Measurements from ENCODE around the gene C12orf60. TPM values are rescaled to one million over a fixed set of nuclear protein-coding genes. Genes with fewer than 3 reads are reported as not detected.
A peak's percentile ranks its signal among the peaks of the same experiment; 100 is the strongest.

The C12orf60 gene
- total and polyA plus RNA-seq, 9 donors, result 0.85 to 1.6 (median 1.4) TPM

DNA sequence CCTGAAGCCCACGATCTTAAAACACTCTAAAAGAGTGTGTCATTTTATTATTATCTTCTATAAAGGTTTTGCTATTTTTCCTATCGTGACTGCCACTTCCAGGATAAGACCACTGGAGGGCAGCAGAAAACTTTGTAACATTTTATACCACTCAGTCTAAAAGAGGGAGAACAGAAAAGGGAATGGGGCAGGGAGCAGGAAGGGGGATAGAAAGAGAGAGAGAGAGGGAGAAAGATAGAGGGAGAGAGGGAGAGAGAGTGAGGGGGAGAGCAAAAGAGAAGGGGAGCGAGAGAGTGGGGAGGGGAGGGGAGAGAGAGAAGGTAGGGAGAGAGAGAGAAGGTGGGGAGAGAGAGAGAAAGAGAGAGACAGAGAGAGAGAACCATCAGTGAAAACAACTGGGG, 41.9 kb downstream of the C12orf60 start:
- Histone ChIP-seq H3K36me3 (ENCODE audit: control insufficient read depth, insufficient read depth, low read length) (no peaks in the 10 kb centered on the region), H3K27me3 (ENCODE audit: control insufficient read depth, insufficient read depth, low read length) (no peaks in the 10 kb centered on the region), H3K27ac (ENCODE audit: low read length) (no peak overlapping the region), H3K9me3 (replicated peaks; ENCODE audit: control insufficient read depth, low read depth, low read length) (no peaks in the 10 kb centered on the region), H3K4me3 (ENCODE audit: low read length) (no peak overlapping the region), H3K4me1 (ENCODE audit: control insufficient read depth, insufficient read depth, low read length) (peaks cover 4% of the 10 kb centered on the region)
- 11% methylated on average over 1 of the region's 3 CpGs for WGBS (ENCODE audit: insufficient coverage)
- peak; percentile 83 for DNase-seq

DNA sequence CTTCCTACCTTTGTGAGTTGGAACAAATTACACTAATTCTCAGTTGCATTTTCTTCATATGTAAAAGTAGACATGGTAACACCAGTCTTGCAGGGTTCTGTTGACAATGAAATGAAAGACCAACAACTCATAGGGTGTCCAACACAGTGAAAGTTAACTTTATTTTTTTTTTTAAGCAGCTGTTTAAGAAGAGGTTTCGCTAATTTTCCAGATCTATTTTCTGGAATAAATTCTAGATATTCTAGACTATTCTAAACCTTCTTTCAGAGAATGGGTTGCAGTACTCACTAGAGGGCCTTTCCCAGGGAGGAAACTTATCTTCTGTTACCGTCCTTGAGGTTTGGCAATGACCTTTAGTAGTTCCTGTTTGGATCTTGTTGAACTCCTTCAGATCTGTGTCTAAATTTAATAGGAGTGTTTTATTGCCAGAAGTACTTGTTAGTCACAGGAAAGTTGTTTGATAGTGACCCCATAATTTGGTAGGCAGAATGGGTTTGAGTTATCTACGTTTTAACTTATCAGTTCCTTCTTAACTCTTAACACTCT, 42.6 kb downstream of the C12orf60 start:
- WGBS (ENCODE audit: insufficient coverage), result no CpG with 5 or more reads among the region's 3 CpGs
- no peaks in the 10 kb centered on the region for H3K9me3 ChIP-seq (replicated peaks; ENCODE audit: control insufficient read depth, low read depth, low read length)
- no peaks in the 10 kb centered on the region for H3K36me3 ChIP-seq (ENCODE audit: control insufficient read depth, insufficient read depth, low read length)
- DNase-seq, result no peak
- H3K27me3 ChIP-seq (ENCODE audit: control insufficient read depth, insufficient read depth, low read length), result no peaks in the 10 kb centered on the region
- H3K27ac ChIP-seq (ENCODE audit: low read length), result no peak overlapping the region
- peaks cover 4% of the 10 kb centered on the region for H3K4me1 ChIP-seq (ENCODE audit: control insufficient read depth, insufficient read depth, low read length)
- H3K4me3 ChIP-seq (ENCODE audit: low read length), result no peak overlapping the region

- H3K4me1 ChIP-seq (ENCODE audit: control insufficient read depth, insufficient read depth, low read length), result no peaks in the 10 kb centered on the region
- H3K4me3 ChIP-seq (ENCODE audit: low read length), result no peak overlapping the region
- no peak overlapping the region for H3K27ac ChIP-seq (ENCODE audit: low read length)
- no CpG with 5 or more reads among the region's 4 CpGs for WGBS (ENCODE audit: insufficient coverage)
- H3K27me3 ChIP-seq (ENCODE audit: control insufficient read depth, insufficient read depth, low read length), result no peaks in the 10 kb centered on the region
- H3K36me3 ChIP-seq (ENCODE audit: control insufficient read depth, insufficient read depth, low read length), result no peaks in the 10 kb centered on the region
- H3K9me3 ChIP-seq (replicated peaks; ENCODE audit: control insufficient read depth, low read depth, low read length), result no peaks in the 10 kb centered on the region
- peak; percentile 76 for DNase-seq
Measured at GRCh38 chr12:14846876-14847580, 43.6 kb downstream of the C12orf60 start.

GRCh38 chr12:14849661-14850060, 46.2 kb downstream of the C12orf60 start:
- WGBS (ENCODE audit: insufficient coverage), result no CpG with 5 or more reads among the region's 2 CpGs
- H3K36me3 ChIP-seq (ENCODE audit: control insufficient read depth, insufficient read depth, low read length), result no peaks in the 10 kb centered on the region
- peaks cover 2% of the 10 kb centered on the region for H3K4me1 ChIP-seq (ENCODE audit: control insufficient read depth, insufficient read depth, low read length)
- no peaks in the 10 kb centered on the region for H3K27me3 ChIP-seq (ENCODE audit: control insufficient read depth, insufficient read depth, low read length)
- peak; percentile 96 for DNase-seq
- peak overlapping the region; percentile 62 for H3K27ac ChIP-seq (ENCODE audit: low read length)
- H3K9me3 ChIP-seq (replicated peaks; ENCODE audit: control insufficient read depth, low read depth, low read length), result no peaks in the 10 kb centered on the region
- H3K4me3 ChIP-seq (ENCODE audit: low read length), result no peak overlapping the region

DNA sequence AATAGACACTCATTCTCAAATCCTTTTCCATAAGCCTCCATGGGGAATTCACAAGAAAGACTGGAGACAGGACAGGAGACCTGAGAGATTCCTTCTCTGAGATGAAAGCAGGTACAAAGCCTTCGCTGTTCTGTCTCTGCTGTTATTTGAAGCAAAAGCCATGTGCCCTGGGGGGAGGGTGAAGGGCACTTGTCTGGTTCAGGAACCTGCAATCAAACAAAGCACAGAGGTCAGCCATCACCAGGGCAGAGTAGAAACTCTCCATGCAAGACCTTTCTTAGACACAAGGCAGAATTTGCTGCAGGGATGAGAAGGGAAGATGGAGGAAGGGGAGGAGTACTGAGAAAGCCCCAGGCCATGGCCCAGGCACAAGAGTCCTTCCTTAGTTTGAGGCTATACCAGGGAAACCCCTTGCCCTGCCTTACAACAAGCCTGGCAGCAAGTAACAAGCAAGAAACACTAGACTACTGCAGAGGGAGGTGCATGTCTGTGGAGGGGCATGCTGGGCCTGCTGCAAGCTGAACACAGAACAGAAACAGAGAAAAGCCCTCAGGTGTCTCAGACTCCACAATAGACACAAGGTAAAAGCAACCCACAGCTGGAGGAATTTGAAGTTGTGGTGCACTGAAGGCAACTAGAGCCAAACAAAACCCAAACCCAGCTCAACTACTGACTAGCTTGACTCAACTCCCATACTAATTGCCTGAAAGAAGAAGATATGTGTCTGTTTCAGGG, 47.6 kb downstream of the C12orf60 start:
- no peaks in the 10 kb centered on the region for H3K36me3 ChIP-seq (ENCODE audit: control insufficient read depth, insufficient read depth, low read length)
- H3K27me3 ChIP-seq (ENCODE audit: control insufficient read depth, insufficient read depth, low read length), result no peaks in the 10 kb centered on the region
- H3K4me3 ChIP-seq (ENCODE audit: low read length), result no peak overlapping the region
- peaks cover 2% of the 10 kb centered on the region for H3K4me1 ChIP-seq (ENCODE audit: control insufficient read depth, insufficient read depth, low read length)
- H3K9me3 ChIP-seq (replicated peaks; ENCODE audit: control insufficient read depth, low read depth, low read length), result no peaks in the 10 kb centered on the region
- H3K27ac ChIP-seq (ENCODE audit: low read length), result no peak overlapping the region
- WGBS (ENCODE audit: insufficient coverage), result no CpG with 5 or more reads among the region's 1 CpG
- no peak for DNase-seq

GRCh38 chr12:14852880-14853279, 49.4 kb downstream of the C12orf60 start:
- no peaks in the 10 kb centered on the region for H3K27me3 ChIP-seq (ENCODE audit: control insufficient read depth, insufficient read depth, low read length)
- no peak for DNase-seq
- no peak overlapping the region for H3K4me3 ChIP-seq (ENCODE audit: low read length)
- H3K36me3 ChIP-seq (ENCODE audit: control insufficient read depth, insufficient read depth, low read length), result no peaks in the 10 kb centered on the region
- peaks cover 2% of the 10 kb centered on the region for H3K4me1 ChIP-seq (ENCODE audit: control insufficient read depth, insufficient read depth, low read length)
- H3K9me3 ChIP-seq (replicated peaks; ENCODE audit: control insufficient read depth, low read depth, low read length), result no peaks in the 10 kb centered on the region
- H3K27ac ChIP-seq (ENCODE audit: low read length), result no peak overlapping the region

DNA sequence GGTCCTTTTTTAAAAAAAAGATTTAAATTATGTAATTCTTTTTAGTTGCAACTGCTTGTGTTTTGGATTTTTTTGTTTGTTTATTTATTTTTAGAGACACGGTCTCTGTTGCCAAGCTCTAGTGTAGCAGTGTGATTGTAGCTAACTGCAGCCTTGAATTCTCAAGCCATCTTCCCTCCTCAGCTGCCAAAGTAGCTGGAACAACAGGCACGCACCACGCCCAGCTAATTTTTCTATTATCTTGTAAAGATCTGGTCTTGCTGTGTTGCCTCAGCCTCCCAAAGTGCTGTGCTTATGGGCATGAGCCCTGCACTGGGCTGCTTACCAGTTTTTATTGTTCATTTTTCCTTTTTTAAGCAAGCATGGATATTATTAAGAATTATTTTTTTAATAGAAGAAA, 50.5 kb downstream of the C12orf60 start:
- H3K4me1 ChIP-seq (ENCODE audit: control insufficient read depth, insufficient read depth, low read length), result peaks cover 2% of the 10 kb centered on the region
- peak overlapping the region; percentile 52 for H3K27ac ChIP-seq (ENCODE audit: low read length)
- no CpG with 5 or more reads among the region's 3 CpGs for WGBS (ENCODE audit: insufficient coverage)
- H3K4me3 ChIP-seq (ENCODE audit: low read length), result no peak overlapping the region
- no peaks in the 10 kb centered on the region for H3K36me3 ChIP-seq (ENCODE audit: control insufficient read depth, insufficient read depth, low read length)
- H3K9me3 ChIP-seq (replicated peaks; ENCODE audit: control insufficient read depth, low read depth, low read length), result no peaks in the 10 kb centered on the region
- DNase-seq, result peak; percentile 93
- H3K27me3 ChIP-seq (ENCODE audit: control insufficient read depth, insufficient read depth, low read length), result no peaks in the 10 kb centered on the region

GRCh38 chr12:14854586-14855183, 51.2 kb downstream of the C12orf60 start:
- Histone ChIP-seq H3K4me3 (ENCODE audit: low read length) (no peak overlapping the region), H3K9me3 (replicated peaks; ENCODE audit: control insufficient read depth, low read depth, low read length) (peaks cover under 1% of the 10 kb centered on the region), H3K27ac (ENCODE audit: low read length) (peak overlapping the region; percentile 64), H3K4me1 (ENCODE audit: control insufficient read depth, insufficient read depth, low read length) (peaks cover 2% of the 10 kb centered on the region), H3K27me3 (ENCODE audit: control insufficient read depth, insufficient read depth, low read length) (no peaks in the 10 kb centered on the region), H3K36me3 (ENCODE audit: control insufficient read depth, insufficient read depth, low read length) (no peaks in the 10 kb centered on the region)
- peak; percentile 83 for DNase-seq
- 46% methylated on average over 2 of the region's 6 CpGs for WGBS (ENCODE audit: insufficient coverage)

- H3K27me3 ChIP-seq (ENCODE audit: control insufficient read depth, insufficient read depth, low read length), result no peaks in the 10 kb centered on the region
- H3K4me1 ChIP-seq (ENCODE audit: control insufficient read depth, insufficient read depth, low read length), result peaks cover 2% of the 10 kb centered on the region
- H3K9me3 ChIP-seq (replicated peaks; ENCODE audit: control insufficient read depth, low read depth, low read length), result peaks cover 6% of the 10 kb centered on the region
- H3K4me3 ChIP-seq (ENCODE audit: low read length), result no peak overlapping the region
- DNase-seq, result no peak
- no peak overlapping the region for H3K27ac ChIP-seq (ENCODE audit: low read length)
- WGBS (ENCODE audit: insufficient coverage), result 100% methylated on average over 1 of the region's 1 CpG
- H3K36me3 ChIP-seq (ENCODE audit: control insufficient read depth, insufficient read depth, low read length), result no peaks in the 10 kb centered on the region
Measured at GRCh38 chr12:14858513-14858912, 55.0 kb downstream of the C12orf60 start.

DNA sequence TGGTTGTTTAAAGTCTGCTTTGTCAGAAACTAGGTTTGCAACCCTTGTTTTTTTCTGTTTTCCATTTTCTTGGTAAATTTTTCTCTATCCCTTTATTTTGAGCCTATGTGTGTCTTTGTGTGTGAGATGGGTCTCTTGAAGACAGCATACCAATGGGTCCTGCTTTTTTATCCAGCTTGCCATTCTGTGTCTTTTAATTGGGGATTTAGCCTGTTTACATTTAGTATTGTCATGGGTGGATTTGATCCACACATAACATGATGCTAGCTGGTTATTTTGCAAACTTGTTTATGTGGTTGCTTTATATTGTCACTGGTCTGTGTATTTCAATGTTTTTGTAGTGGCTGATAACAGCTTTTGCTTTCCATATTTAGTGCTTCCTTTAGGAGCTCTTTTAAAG, 57.0 kb downstream of the C12orf60 start:
- DNase-seq, result no peak
- no peak overlapping the region for H3K27ac ChIP-seq (ENCODE audit: low read length)
- H3K36me3 ChIP-seq (ENCODE audit: control insufficient read depth, insufficient read depth, low read length), result no peaks in the 10 kb centered on the region
- H3K9me3 ChIP-seq (replicated peaks; ENCODE audit: control insufficient read depth, low read depth, low read length), result peaks cover 6% of the 10 kb centered on the region
- H3K4me1 ChIP-seq (ENCODE audit: control insufficient read depth, insufficient read depth, low read length), result no peaks in the 10 kb centered on the region
- H3K27me3 ChIP-seq (ENCODE audit: control insufficient read depth, insufficient read depth, low read length), result no peaks in the 10 kb centered on the region
- no peak overlapping the region for H3K4me3 ChIP-seq (ENCODE audit: low read length)
